Ishikawa (cell line): ENCODE data around the gene PPP4R1.

Experiments
- EP300 ChIP-seq: IDR thresholded peaks from 2 replicates; pipeline ENCODE4 v1.6.1; 2012; ENCODE audit warnings: borderline replicate concordance
- FOXM1 ChIP-seq: IDR thresholded peaks from 2 replicates; pipeline ENCODE4 v1.6.1; 2012; ENCODE audit warnings: low read depth, borderline replicate concordance
- MAX ChIP-seq: IDR thresholded peaks from 2 replicates; pipeline ENCODE4 v1.6.1; 2012
- RAD21 ChIP-seq: IDR thresholded peaks from 2 replicates; pipeline ENCODE4 v1.6.1; 2012; ENCODE audit warnings: low read depth
- TCF12 ChIP-seq: IDR thresholded peaks from 2 replicates; pipeline ENCODE4 v1.6.1; 2012; ENCODE audit warnings: low read depth
- USF1 ChIP-seq: IDR thresholded peaks from 2 replicates; pipeline ENCODE4 v1.6.1; 2012

DNA sequence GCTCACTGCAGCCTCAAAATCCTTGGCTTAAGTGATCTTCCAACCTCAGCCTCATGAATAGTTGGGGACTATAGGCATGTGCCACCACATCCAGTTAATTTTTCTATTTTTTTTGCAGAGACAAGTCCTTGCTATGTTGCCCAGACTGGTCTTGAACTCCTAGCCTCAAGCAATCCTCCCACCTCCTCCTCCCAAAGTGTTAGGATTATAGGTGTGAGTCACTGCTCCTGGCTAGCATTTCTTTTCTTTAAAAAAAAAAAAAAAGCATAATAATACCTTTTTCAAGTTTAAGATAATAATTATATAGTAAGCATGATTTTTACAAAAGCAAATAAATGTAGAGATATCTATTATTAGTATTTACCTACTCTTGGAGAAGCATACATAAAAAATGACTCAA lies 36.1 kb downstream of the PPP4R1 start:
- TF ChIP-seq FOXM1: no peak
- TF ChIP-seq EP300: no peak
- no peak for TF ChIP-seq TCF12
- TF ChIP-seq USF1: no peak
- no peak for TF ChIP-seq RAD21
- no peak for TF ChIP-seq MAX
